DMS153 (cell line): Measurements from ENCODE around the gene CPN2.

Experiments
- DNase-seq: peaks from one replicate; lab custom pipeline; 2025; lab: John Stamatoyannopoulos, UW

CPN2 gene

GRCh38 chr3:194294895-194295214 is 56.3 kb downstream of the CPN2 start:
- DNase-seq, result no peak

- DNase-seq, result no peak
These were observed 56.8 kb downstream of the CPN2 start for GRCh38 chr3:194294199-194294894.

- DNase-seq, result no peak
These were observed 57.5 kb downstream of the CPN2 start for GRCh38 chr3:194293546-194294198.

GRCh38 chr3:194292331-194292730 is 58.8 kb downstream of the CPN2 start:
- no peak for DNase-seq
